Stimulated activated naive CD4-positive, alpha-beta T cell treated with Interleukin-2 at 50 U/mL for 16 hours (primary cell): Measurements from ENCODE around the gene DLEC1.
"Not testable (repeated sequence)": the region's sequence is repeated elsewhere in the genome, so short reads cannot be mapped to it uniquely, and the experiment has no call there.

Source experiments
- DNase-seq: peaks from one replicate; lab custom pipeline; 2025; lab: John Stamatoyannopoulos, UW

Gene DLEC1

GRCh38 chr3:38084334-38085310 is 45.6 kb downstream of the DLEC1 start:
- DNase-seq: no peak

- no peak for DNase-seq
These were observed 46.4 kb downstream of the DLEC1 start for GRCh38 chr3:38085311-38085942.

- DNase-seq: no peak
These were observed 46.9 kb downstream of the DLEC1 start for GRCh38 chr3:38085943-38086324.

- no peak for DNase-seq
These were observed 47.5 kb downstream of the DLEC1 start for GRCh38 chr3:38086496-38086895.

GRCh38 chr3:38087278-38087677 is 48.3 kb downstream of the DLEC1 start:
- DNase-seq: not testable (repeated sequence)

- DNase-seq: no peak
These were observed 49.4 kb downstream of the DLEC1 start for GRCh38 chr3:38088126-38089078.

- no peak for DNase-seq
These were observed 50.2 kb downstream of the DLEC1 start for GRCh38 chr3:38089163-38089562.

GRCh38 chr3:38090453-38090852 is 51.4 kb downstream of the DLEC1 start:
- DNase-seq: no peak

GRCh38 chr3:38094999-38095398 is 56.0 kb downstream of the DLEC1 start:
- DNase-seq: no peak

GRCh38 chr3:38095669-38096483 is 56.9 kb downstream of the DLEC1 start:
- DNase-seq: no peak

- no peak for DNase-seq
These were observed 58.7 kb downstream of the DLEC1 start for GRCh38 chr3:38097446-38098375.

GRCh38 chr3:38098376-38098723 is 59.3 kb downstream of the DLEC1 start:
- no peak for DNase-seq

GRCh38 chr3:38099518-38099917 is 60.5 kb downstream of the DLEC1 start:
- DNase-seq: no peak

- no peak for DNase-seq
These were observed 61.5 kb downstream of the DLEC1 start for GRCh38 chr3:38100498-38100897.

GRCh38 chr3:38101811-38102443 is 62.9 kb downstream of the DLEC1 start:
- no peak for DNase-seq

- DNase-seq: no peak
These were observed 63.4 kb downstream of the DLEC1 start for GRCh38 chr3:38102444-38102814.

GRCh38 chr3:38105525-38105924 is 66.5 kb downstream of the DLEC1 start:
- DNase-seq: no peak

- DNase-seq: no peak
These were observed 69.1 kb downstream of the DLEC1 start for GRCh38 chr3:38107911-38108648.
